Neural crest cell (in vitro differentiated cells): ENCODE results near the gene GCC2. TPM values are rescaled to one million over a fixed set of nuclear protein-coding genes. Genes with fewer than 3 reads are reported as not detected.
"Not testable (repeated sequence)": the region's sequence is repeated elsewhere in the genome, so short reads cannot be mapped to it uniquely, and the experiment has no call there.

Experiments used
- DNase-seq: peaks from one replicate; pipeline ENCODE4 v3.0.0; 2021; ENCODE audit warnings: low read depth, mixed read lengths, low spot score
- H3K27ac Mint-ChIP-seq: one replicate; pipeline ENCODE4 v1.8.0; 2021; ENCODE audit warnings: mild to moderate bottlenecking, mixed read lengths; ENCODE audit not compliant: unreplicated experiment
- H3K27me3 Mint-ChIP-seq: 2 replicates; pipeline ENCODE4 v1.8.0; 2021; ENCODE audit warnings: low read depth, mild to moderate bottlenecking, mixed read lengths
- H3K36me3 Mint-ChIP-seq: 2 replicates; pipeline ENCODE4 v1.8.0; 2021; ENCODE audit warnings: low read depth, mild to moderate bottlenecking, mixed read lengths
- H3K4me1 Mint-ChIP-seq: 2 replicates; pipeline ENCODE4 v1.8.0; 2021; ENCODE audit warnings: mixed read lengths
- H3K4me3 Mint-ChIP-seq: one replicate; pipeline ENCODE4 v1.8.0; 2021; ENCODE audit warnings: mild to moderate bottlenecking, mixed read lengths
- H3K9me3 Mint-ChIP-seq: 2 replicates; pipeline ENCODE4 v1.8.0; 2021; ENCODE audit warnings: mixed read lengths
- total RNA-seq: library from RNA; stranded (reverse); gene quantifications from 2 replicates; pipeline ENCODE4 v1.2.1, GENCODE V29; 2021
- TF ChIP-seq, protein P1 (sequence below): fragments of 200-600 bp; sonication (generic); conservative IDR thresholded peaks from 2 replicates; pipeline ENCODE4 v1.5.0; 2021; ENCODE audit warnings: antibody characterized with exemption, mild to moderate bottlenecking

Gene GCC2
- total RNA-seq, 1 donor from 2014 or later = 24.9 TPM

- not testable (repeated sequence) for H3K4me3 Mint-ChIP-seq, DNase-seq, H3K27me3 Mint-ChIP-seq, H3K4me1 Mint-ChIP-seq, H3K27ac Mint-ChIP-seq, H3K9me3 Mint-ChIP-seq, H3K36me3 Mint-ChIP-seq
Observed at GRCh38 chr2:108524688-108525087, 75.7 kb downstream of the GCC2 start.

DNA sequence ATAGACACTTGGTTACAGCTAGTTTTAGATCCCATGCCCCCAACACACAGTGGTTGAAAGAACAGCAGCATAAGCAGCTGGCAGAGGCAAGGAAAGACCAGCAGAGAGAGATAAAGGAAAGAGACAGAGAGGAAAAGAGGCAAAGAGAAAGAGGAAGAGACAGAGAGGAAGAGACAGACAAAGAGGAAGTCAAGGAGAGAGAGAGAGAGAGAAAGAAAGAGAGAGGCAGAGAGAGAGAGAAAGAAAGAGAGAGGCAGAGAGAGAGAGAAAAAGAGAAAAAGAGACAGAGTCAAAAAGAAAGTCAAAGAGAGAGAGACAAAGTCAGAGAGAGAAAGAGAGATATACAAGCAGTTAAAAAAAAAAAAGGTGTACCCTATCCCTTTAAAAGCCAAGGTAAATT lies 76.3 kb downstream of the GCC2 start:
- not testable (repeated sequence) for H3K36me3 Mint-ChIP-seq, H3K27ac Mint-ChIP-seq, H3K4me1 Mint-ChIP-seq, H3K27me3 Mint-ChIP-seq, H3K9me3 Mint-ChIP-seq, DNase-seq, H3K4me3 Mint-ChIP-seq

GRCh38 chr2:108531674-108532055 lies 82.7 kb downstream of the GCC2 start:
- no peak for DNase-seq
- Mint-ChIP-seq H3K36me3 (no peaks in the 10 kb centered on the region), H3K27ac (no peak overlapping the region), H3K4me3 (no peak overlapping the region), H3K4me1 (peaks cover 25% of the 10 kb centered on the region), H3K9me3 (no peaks in the 10 kb centered on the region), H3K27me3 (no peaks in the 10 kb centered on the region)
- TF ChIP-seq, protein P1, sequence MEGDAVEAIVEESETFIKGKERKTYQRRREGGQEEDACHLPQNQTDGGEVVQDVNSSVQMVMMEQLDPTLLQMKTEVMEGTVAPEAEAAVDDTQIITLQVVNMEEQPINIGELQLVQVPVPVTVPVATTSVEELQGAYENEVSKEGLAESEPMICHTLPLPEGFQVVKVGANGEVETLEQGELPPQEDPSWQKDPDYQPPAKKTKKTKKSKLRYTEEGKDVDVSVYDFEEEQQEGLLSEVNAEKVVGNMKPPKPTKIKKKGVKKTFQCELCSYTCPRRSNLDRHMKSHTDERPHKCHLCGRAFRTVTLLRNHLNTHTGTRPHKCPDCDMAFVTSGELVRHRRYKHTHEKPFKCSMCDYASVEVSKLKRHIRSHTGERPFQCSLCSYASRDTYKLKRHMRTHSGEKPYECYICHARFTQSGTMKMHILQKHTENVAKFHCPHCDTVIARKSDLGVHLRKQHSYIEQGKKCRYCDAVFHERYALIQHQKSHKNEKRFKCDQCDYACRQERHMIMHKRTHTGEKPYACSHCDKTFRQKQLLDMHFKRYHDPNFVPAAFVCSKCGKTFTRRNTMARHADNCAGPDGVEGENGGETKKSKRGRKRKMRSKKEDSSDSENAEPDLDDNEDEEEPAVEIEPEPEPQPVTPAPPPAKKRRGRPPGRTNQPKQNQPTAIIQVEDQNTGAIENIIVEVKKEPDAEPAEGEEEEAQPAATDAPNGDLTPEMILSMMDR = no peak

GRCh38 chr2:108533832-108534583 lies 85.0 kb downstream of the GCC2 start, which contains the start of gene LIMS1:
Gene LIMS1, plus strand, starts transcription at chr2:108534470. Its CDS starts 93 bp downstream, at chr2:108534563.
- Mint-ChIP-seq H3K27ac (peak within 1 kb of the TSS; percentile 99), H3K4me1 (peaks cover 43% of the 10 kb centered on the region)

DNA sequence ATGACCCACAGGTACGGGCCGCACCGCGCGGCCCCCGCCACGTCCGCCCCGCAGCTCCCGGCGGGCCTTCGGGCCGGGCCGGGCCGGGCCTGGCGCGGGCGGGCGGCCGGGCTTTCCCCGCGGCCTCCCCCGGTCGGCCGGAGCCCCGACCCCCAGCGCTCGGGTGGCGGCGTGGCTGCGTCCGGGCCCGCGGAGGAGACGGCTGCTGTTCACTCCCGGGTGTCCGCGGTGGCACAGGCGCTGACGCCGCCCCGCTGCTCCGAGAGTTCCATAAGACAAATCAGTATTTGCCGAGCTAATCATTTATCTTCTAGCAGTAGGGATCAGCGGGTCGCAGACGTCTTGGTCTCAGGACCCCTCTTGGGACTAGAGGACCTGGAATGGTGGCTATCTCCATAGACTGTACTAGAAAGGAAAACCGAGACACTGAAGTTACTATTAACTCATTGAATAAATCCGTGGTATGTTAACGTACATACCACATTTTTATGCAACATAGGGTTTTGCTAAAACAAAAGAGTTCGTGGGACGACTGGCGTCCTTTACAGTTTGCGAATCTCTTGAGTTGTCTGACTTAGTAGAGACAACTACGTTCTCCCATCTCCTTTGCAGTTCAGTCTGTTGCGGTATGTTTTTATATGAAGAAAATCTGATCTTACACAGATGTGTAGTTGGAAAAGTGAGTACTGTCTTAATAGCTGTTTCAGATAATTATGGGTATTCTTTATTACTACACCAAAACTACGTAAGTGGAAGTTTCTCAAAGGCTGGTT lies 85.8 kb downstream of the GCC2 start:
- DNase-seq = peak; percentile 41
- peak overlapping the region; percentile 36 for H3K27ac Mint-ChIP-seq
- H3K9me3 Mint-ChIP-seq = no peaks in the 10 kb centered on the region
- no peaks in the 10 kb centered on the region for H3K36me3 Mint-ChIP-seq
- H3K4me1 Mint-ChIP-seq = peaks cover 43% of the 10 kb centered on the region
- H3K27me3 Mint-ChIP-seq = no peaks in the 10 kb centered on the region
- peak overlapping the region; percentile 95 for H3K4me3 Mint-ChIP-seq
- TF ChIP-seq, protein P1 = no peak

More at GRCh38 chr2:108533832-108534583, 85.0 kb downstream of the GCC2 start, which contains the start of gene LIMS1:
- Mint-ChIP-seq H3K9me3 (no peaks in the 10 kb centered on the region), H3K4me3 (peak within 1 kb of the TSS; percentile 95), H3K27me3 (no peaks in the 10 kb centered on the region), H3K36me3 (no peaks in the 10 kb centered on the region)
- TF ChIP-seq, protein P1 = no peak
- peak; percentile 77 for DNase-seq

DNA sequence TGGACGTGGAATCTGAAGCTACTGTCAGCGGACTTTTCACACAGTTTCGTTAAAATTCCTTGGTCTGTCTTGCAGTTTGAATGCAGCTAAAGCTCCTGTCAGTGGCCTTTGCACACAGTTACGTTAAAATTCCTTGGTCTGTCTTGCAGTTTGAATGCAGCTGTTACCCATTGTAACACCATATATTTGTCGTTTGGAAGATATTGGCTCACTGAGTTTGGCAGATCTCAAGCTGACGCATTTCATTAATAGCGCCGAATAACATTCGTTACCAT lies 86.3 kb downstream of the GCC2 start:
- Mint-ChIP-seq H3K27ac (no peak overlapping the region), H3K27me3 (no peaks in the 10 kb centered on the region), H3K4me1 (peaks cover 43% of the 10 kb centered on the region), H3K4me3 (peak overlapping the region; percentile 95), H3K9me3 (no peaks in the 10 kb centered on the region), H3K36me3 (no peaks in the 10 kb centered on the region)
- DNase-seq = no peak
- TF ChIP-seq, protein P1 = no peak
